HCT116 (cell line): ENCODE results near the gene HACE1.

Source experiments
- EZH2 ChIP-seq: fragments of 200-600 bp; sonication (generic); IDR thresholded peaks from 2 replicates; pipeline ENCODE4 v1.6.1; 2017; ENCODE audit warnings: antibody characterized with exemption, mixed run types
- FOSL1 ChIP-seq: IDR thresholded peaks from 2 replicates; pipeline ENCODE4 v1.6.1; 2012; ENCODE audit warnings: low read depth
- JUND ChIP-seq: IDR thresholded peaks from 2 replicates; pipeline ENCODE4 v1.6.1; 2012
- POLR2A ChIP-seq: IDR thresholded peaks from 2 replicates; pipeline ENCODE4 v1.7.0; 2011; ENCODE audit warnings: borderline replicate concordance; ENCODE audit not compliant: insufficient read depth, insufficient read length; ENCODE audit errors: extremely low read depth
- POLR2AphosphoS5 ChIP-seq: IDR thresholded peaks from 2 replicates; pipeline ENCODE4 v1.6.1; 2011; ENCODE audit warnings: mild to moderate bottlenecking, low read depth, low read length, moderate library complexity
- RAD21 ChIP-seq: IDR thresholded peaks from 2 replicates; pipeline ENCODE4 v1.6.1; 2012; ENCODE audit warnings: low read depth, mild to moderate bottlenecking
- SIN3A ChIP-seq: IDR thresholded peaks from 2 replicates; pipeline ENCODE4 v1.6.1; 2012; ENCODE audit warnings: low read depth
- SP1 ChIP-seq: IDR thresholded peaks from 2 replicates; pipeline ENCODE4 v1.6.1; 2012; ENCODE audit warnings: low read depth
- YY1 ChIP-seq: IDR thresholded peaks from 2 replicates; pipeline ENCODE4 v1.6.1; 2011; ENCODE audit warnings: low read length, low read depth, moderate library complexity, mild to moderate bottlenecking; ENCODE audit not compliant: insufficient replicate concordance; ENCODE audit errors: extremely low read depth
- ZFX ChIP-seq: fragments of 450-650 bp; IDR thresholded peaks from 2 replicates; pipeline ENCODE4 v1.6.1; 2017
- TF ChIP-seq, protein P1 (sequence below), 3 experiments: fragments of 200-600 bp in 1 of 3; sonication (generic) in 1 of 3; IDR thresholded peaks in 2 of 3; conservative IDR thresholded peaks in 1 of 3; 2 replicates each; pipeline ENCODE4 v1.5.1; 2012 to 2017; ENCODE audit warnings: low read depth in 2 of 3, low read length in 2 of 3, antibody characterized with exemption in 1 of 3, borderline replicate concordance in 1 of 3, control low read depth in 1 of 3, mild to moderate bottlenecking in 1 of 3, mixed read lengths in 1 of 3, mixed run types in 1 of 3, moderate library complexity in 1 of 3; ENCODE audit not compliant: insufficient read depth in 1 of 3
- TF ChIP-seq, protein P2 (sequence below): IDR thresholded peaks from 2 replicates; pipeline ENCODE4 v1.6.1; 2012
- TF ChIP-seq, protein P3 (sequence below): IDR thresholded peaks from 2 replicates; pipeline ENCODE4 v1.6.1; 2012; ENCODE audit warnings: low read depth
- TF ChIP-seq, protein P4 (sequence below): IDR thresholded peaks from 2 replicates; pipeline ENCODE4 v1.6.1; 2012

DNA sequence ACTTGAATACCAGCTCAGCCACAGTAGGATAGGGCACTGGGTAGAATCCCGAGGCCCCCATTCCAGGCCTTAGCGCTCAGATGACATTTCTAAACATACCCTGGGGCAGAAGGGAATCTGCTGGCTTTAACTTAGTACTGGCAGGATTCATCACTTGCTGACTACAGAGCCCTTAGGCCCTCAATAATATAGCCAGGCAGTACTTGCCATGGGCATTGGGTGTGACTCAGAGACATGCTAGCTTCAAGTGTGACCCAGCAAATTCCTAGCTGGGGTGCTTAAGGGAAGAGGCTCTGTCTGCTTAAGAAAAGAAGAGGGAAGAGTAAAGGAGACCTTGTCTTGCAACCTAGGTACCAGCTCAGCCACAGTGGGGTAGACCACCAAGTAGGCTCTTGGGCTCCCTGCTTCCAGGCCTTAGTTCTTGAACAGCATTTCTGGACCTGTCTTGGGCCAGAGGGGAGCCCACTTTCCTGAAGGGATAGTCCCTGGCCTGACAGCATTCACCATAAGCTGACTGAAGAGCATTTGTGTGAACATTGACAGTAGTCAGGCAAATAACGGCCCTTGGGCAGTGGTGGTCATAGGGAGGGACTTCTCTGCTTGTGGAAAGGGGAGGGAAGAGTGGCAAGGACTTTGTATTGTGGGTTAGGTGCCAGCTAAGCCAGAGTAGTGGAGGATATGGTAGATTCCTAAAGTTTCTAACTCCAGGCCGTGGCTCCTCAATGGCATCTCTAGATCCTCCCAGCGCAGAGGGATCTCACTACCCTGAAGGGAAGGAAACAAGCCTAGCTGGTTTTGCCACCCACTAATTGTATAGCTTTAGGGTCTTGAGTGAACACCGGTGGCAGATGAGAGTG lies 48.5 kb upstream of the HACE1 start:
- TF ChIP-seq EZH2 (no peak), JUND (no peak), RAD21 (no peak), SIN3A (no peak), ZFX (no peak), SP1 (no peak), FOSL1 (no peak), POLR2A (no peak), YY1 (no peak), POLR2AphosphoS5 (no peak)
- TF ChIP-seq, protein P1, sequence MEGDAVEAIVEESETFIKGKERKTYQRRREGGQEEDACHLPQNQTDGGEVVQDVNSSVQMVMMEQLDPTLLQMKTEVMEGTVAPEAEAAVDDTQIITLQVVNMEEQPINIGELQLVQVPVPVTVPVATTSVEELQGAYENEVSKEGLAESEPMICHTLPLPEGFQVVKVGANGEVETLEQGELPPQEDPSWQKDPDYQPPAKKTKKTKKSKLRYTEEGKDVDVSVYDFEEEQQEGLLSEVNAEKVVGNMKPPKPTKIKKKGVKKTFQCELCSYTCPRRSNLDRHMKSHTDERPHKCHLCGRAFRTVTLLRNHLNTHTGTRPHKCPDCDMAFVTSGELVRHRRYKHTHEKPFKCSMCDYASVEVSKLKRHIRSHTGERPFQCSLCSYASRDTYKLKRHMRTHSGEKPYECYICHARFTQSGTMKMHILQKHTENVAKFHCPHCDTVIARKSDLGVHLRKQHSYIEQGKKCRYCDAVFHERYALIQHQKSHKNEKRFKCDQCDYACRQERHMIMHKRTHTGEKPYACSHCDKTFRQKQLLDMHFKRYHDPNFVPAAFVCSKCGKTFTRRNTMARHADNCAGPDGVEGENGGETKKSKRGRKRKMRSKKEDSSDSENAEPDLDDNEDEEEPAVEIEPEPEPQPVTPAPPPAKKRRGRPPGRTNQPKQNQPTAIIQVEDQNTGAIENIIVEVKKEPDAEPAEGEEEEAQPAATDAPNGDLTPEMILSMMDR (IDR thresholded peaks at IDR 0.05 in 2 of 3, conservative IDR thresholded peaks at IDR 0.05 in 1 of 3; ENCODE audit: borderline replicate concordance in 1 of 3, insufficient read depth in 1 of 3, low read depth in 2 of 3, low read length in 2 of 3) = no peak
- TF ChIP-seq, protein P2, sequence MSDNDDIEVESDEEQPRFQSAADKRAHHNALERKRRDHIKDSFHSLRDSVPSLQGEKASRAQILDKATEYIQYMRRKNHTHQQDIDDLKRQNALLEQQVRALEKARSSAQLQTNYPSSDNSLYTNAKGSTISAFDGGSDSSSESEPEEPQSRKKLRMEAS = no peak
- TF ChIP-seq, protein P3, sequence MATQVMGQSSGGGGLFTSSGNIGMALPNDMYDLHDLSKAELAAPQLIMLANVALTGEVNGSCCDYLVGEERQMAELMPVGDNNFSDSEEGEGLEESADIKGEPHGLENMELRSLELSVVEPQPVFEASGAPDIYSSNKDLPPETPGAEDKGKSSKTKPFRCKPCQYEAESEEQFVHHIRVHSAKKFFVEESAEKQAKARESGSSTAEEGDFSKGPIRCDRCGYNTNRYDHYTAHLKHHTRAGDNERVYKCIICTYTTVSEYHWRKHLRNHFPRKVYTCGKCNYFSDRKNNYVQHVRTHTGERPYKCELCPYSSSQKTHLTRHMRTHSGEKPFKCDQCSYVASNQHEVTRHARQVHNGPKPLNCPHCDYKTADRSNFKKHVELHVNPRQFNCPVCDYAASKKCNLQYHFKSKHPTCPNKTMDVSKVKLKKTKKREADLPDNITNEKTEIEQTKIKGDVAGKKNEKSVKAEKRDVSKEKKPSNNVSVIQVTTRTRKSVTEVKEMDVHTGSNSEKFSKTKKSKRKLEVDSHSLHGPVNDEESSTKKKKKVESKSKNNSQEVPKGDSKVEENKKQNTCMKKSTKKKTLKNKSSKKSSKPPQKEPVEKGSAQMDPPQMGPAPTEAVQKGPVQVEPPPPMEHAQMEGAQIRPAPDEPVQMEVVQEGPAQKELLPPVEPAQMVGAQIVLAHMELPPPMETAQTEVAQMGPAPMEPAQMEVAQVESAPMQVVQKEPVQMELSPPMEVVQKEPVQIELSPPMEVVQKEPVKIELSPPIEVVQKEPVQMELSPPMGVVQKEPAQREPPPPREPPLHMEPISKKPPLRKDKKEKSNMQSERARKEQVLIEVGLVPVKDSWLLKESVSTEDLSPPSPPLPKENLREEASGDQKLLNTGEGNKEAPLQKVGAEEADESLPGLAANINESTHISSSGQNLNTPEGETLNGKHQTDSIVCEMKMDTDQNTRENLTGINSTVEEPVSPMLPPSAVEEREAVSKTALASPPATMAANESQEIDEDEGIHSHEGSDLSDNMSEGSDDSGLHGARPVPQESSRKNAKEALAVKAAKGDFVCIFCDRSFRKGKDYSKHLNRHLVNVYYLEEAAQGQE = no peak
- TF ChIP-seq, protein P4, sequence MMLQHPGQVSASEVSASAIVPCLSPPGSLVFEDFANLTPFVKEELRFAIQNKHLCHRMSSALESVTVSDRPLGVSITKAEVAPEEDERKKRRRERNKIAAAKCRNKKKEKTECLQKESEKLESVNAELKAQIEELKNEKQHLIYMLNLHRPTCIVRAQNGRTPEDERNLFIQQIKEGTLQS = no peak
